GM19467 (cell line): Measurements from ENCODE around the gene FHAD1.
"Not testable (repeated sequence)": the region's sequence is repeated elsewhere in the genome, so short reads cannot be mapped to it uniquely, and the experiment has no call there.

Experiments
- ATAC-seq: cut with Tn5 transposase; IDR thresholded peaks from one replicate; pipeline ENCODE4 v1.9.1; 2021; ENCODE audit warnings: mild to moderate bottlenecking, moderate library complexity; ENCODE audit not compliant: unreplicated experiment

Gene FHAD1

DNA sequence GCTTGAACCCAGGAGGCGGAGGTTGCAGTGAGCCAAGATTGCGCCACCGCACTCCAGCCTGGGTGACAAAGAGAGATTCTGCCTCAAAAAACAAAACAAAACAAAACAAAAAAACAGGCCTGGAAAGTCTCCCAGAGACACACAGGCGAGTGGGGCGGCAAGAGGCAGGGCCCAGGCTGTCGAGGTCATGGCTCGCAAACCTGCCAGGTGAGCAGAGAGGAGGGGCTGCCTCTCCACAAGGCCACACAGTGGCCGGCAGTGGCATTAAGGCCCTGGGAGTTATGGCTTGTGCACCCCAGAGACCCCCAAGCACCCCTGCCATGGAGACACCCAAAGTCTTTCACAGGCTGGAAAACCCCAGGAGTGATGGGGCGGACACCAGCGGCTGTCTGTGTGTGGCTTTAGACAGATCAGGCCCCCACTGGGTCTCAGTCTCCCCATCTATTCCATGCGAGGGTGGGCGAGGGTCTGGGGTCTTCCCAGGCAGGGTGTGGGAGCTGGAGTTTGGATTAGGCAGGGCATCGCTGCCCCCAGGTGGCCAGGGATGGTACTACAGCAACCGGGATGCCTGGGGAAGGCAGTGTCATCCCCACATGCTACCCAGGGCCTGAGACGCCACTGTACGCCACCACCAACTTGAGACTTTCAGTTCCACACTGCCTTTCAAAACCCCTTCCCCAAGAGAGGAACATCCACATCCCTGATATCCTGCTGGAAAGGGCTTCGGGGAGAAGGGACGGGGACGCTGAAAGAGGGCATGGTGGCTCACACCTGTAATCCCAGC lies 184.0 kb downstream of the FHAD1 start:
- no peak for ATAC-seq

DNA sequence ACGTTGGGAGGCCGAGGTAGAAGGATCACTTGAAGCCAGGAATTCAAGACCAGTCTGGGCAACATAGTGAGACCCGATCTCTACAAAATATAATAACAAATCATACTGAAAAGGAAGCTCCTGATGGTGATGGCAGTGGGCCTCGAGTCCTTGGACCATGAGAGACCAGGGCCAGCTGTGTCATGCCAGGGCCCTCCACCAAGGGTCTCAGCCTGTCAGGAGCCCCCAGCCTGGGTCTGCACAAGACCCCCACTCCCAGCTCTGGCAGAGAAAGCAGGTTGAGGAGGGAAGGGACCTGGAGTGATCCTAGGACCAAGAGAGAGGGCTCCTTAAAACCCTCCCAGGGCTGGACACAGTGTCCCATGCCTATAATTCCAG lies 184.5 kb downstream of the FHAD1 start:
- ATAC-seq, result no peak

DNA sequence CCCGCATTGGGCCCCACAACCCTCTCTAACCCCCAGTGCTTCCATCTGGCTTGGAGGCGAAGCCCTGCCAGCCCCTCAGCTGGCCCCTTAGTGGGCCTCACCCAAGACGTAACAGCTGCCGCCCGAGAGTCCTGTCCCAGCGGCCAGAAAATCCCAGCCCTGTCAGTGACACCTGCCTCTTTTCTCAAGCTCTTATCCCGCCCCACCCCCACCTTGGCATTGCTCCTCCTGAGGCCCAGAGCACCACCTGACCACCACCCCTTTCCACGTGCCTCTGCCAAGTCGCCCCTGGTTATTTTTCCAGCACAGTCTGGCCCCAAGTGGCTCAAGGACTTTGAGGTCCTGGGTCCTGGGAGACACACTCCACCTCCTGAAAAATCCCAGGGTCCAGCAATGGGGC lies 185.3 kb downstream of the FHAD1 start:
- no peak for ATAC-seq

DNA sequence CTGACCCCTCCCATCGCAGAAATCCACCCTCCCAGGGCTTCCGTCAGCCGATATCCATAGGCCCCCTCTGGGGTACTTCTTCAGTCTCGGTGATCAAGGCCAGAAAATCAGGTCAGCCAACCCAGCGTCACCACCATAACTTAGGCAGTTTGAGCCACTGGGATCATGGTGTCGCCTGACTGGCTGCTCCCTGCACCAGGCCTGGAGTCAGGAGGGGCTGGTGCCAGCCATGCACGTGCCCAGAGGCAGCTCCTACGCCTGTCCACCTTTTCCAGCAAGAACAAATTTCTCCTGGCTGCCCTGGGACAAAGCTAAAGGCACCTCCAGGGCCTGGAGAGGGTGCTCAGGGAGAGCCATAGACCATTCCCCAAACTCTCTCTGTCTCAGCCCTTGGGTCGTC lies 186.4 kb downstream of the FHAD1 start:
- ATAC-seq, result no peak

DNA sequence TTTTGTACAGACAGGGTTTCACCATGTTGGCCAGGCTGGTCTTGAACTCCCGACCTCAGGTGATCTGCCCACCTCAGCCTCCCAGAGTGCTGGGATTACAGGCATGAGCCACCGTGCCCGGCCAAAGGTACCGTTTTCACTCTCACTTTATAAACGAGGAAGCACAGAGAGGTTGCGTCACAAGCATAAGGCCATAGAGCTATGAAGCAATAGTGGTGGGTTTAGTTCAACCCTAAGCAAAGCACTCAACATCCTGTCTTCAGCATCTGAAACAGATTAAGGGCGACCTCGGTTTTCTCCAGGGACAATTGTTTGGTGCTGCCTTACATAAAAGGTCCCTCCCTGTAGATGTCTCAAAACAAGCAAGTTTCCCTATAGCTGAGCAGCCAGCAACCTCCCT lies 187.7 kb downstream of the FHAD1 start:
- ATAC-seq, result not testable (repeated sequence)

DNA sequence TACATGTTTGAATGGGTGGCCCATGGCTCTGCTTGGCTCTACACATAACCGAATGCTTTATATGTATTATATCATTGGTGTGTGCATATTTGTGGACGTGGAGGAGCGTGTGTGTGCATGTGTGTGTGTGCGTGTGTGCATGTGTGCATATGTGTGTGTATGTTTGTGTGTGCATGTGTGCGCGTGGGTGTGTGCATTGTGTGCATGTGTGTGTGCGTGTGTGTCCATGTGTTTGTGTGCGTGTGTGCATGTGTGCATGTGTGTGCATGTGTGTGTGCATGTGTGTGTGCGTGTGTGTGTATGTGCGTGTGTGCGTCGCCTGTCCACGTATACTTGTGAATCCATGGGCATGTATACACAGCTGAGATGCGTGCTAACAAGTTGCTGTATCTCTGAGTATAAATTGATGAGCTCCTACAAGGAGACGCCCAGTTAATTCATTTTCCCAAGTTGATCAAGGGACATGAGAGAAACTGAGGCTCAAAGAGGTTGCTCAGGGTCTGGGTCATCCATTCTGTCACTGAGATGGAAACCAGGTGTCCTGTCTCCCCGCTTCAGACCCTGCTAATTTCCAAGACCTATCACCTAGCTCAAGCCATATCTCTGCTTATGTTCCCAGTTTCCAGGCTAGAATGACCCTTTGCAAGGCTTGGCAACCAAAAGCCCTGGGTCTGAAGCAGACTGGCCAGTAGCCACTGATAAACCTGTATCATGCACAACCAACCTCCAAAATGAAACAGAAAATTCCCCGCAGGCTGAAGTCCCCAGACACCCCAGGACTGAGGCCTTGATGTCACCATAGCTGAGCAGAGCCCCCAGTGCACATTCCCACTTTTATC lies 188.4 kb downstream of the FHAD1 start:
- ATAC-seq, result no peak

DNA sequence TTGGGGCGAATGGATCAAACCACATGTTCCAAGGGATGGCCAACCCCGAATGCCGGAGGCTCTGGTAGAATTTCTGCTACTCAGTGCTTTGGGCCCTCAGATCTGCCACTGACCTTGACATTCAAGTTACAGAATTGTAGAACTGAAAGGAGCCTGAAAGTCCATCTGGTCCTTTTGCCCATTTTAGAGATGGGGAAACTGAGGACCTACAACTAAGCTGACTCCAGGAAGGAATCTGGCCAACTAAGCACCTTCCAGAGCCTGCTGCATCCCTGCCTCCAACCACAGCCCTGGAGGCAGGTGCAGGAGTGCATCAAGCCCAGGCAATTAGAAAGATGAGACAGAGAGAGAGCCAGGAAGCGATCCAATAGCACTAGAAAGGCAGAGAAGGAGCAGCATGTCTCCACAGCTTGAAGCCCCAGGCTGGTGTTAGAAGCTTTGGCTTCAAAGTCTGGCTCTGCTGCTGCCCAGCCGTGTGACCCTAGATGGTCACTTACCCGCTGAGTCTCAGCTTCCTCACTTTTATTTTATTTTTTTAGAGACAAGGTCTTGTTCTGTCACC lies 189.9 kb downstream of the FHAD1 start:
- ATAC-seq, result no peak

DNA sequence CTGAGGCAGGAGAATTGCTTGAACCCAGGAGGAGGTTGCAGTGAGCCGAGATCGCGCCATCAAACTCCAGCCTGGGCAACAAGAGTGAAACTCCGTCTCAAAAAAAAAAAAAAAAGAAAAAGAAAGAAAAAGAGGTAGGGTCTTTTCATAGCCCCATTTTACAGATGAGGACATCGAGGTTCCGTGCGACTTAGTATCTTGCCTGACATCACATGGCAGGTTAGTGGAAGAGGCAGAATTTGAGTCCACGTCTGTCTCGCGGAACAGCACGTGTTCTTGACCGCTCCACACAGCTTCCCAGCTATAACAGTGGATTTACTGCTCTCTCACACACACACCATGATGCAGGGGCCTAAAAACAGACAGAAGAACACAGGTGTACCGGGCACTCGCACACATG lies 192.3 kb downstream of the FHAD1 start:
- no peak for ATAC-seq

DNA sequence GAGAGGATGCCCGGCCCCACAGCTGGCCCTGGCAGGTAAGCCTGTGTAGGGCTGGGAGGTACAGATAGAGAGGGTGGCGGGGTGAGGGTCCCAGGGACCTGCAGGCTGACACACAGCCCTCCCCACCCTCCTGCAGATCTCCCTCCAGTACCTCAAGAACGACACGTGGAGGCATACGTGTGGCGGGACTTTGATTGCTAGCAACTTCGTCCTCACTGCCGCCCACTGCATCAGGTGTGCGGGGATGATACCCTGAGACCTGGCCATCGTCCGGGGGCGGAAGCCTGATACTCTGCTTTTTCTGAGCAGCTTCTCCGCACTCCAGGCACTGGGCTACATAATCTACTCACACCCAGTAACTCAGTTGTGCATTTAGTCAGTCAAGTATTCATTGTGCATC lies 193.3 kb downstream of the FHAD1 start:
- ATAC-seq, result no peak

DNA sequence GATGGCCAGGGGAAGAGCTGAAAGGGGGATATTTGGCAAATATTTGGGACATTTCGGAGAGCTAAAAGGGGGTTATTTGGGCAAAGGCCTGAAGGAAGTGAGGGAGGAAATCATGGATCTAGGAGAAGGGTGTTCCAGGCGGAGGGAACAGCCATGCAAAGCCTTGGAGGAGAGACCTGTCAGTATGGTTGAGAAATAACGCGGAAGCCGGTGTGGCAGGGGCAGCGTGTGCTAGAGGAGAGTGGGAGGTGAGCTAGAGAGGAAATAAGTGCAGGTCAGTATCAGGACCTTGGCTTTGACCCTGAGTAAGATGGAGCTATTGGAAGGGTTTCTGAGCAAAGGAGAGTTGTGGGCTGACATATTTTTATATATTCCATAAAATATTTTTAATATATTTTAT lies 194.2 kb downstream of the FHAD1 start:
- ATAC-seq, result no peak

DNA sequence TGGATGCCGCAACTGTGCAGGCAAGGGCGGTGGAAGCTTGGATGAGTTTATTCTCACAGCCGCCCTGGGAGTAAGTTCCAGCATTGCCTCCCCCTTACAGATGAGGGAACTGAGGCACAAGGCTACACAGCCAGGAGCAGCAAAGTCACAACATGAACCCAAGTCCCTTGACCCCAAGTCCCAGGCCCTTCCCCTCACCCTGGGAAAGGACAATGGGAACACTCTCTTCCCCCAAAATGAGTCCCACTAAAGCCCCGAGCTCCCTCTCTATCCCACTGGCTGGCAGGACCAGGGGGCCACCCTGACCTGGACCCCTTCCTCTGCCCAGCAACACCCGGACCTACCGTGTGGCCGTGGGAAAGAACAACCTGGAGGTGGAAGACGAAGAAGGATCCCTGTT lies 195.1 kb downstream of the FHAD1 start:
- ATAC-seq, result no peak

DNA sequence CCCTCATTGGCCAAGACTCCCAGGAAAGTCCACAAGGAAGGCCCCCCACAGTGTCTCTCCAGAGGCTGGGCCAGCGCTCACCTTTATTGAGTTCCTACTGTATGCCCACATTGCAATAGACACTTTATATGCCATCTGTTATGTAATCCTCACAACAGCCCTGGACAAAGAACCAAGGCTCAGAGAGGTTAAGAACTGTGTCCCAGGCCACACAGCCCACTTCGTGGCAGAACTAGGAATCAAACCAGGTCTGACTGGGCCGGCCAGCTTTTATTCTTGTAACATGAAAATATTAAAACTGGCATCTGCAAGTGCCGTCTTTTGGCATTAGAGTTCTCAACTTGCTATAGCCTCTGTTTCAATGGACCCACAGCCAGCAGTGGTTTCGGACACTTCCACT lies 195.7 kb downstream of the FHAD1 start:
- no peak for ATAC-seq

DNA sequence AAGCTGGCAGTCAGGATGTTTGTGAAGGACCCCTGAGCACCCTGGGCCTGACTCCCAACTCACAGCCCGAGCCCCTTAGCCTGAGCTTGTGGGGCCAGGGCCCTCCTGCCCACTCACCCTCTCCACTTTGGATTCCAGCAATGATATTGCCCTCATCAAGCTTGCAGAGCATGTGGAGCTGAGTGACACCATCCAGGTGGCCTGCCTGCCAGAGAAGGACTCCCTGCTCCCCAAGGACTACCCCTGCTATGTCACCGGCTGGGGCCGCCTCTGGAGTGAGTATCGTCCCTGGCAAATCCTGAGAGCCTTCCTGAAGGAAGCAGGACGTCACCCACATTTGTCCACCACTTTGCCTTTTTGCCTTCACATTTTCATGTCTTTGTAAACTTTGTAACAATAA lies 196.3 kb downstream of the FHAD1 start:
- no peak for ATAC-seq

DNA sequence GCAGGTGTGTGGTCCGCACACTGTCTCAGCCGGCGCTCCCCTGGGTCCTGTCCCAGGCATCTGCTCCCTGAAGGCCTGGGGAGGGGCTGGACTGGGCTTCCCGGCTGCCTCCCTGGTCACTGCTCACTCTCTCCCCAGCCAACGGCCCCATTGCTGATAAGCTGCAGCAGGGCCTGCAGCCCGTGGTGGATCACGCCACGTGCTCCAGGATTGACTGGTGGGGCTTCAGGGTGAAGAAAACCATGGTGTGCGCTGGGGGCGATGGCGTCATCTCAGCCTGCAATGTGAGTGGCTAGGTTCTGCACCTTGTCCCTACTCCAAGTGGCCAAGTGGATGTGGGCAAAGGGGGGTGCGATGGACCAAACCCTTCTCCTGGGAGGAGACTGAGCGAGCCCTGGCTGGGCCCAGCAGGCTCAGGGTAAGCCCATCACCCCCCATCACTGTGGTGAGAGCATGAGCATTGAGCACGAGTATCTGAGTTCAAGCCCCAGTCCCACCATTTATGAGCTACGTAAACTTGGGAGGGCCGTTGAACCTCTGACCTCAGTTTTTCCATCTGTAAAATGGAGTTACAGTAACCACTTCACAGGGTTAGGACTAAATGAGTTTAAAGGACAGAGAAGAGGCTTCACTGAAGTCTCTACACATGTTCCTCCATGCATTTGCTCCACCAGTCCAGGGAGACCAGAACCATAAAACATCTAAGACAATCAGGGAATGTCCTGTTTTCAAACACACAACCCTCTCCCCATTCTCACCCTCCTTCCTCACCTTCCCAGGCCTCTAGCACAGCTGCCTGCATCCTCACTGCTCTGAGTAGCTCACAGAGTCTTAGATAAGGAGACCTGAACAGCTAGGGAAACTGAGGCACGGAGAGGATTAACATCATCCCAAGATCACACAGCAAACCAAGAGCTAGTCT lies 197.7 kb downstream of the FHAD1 start:
- ATAC-seq, result no peak

DNA sequence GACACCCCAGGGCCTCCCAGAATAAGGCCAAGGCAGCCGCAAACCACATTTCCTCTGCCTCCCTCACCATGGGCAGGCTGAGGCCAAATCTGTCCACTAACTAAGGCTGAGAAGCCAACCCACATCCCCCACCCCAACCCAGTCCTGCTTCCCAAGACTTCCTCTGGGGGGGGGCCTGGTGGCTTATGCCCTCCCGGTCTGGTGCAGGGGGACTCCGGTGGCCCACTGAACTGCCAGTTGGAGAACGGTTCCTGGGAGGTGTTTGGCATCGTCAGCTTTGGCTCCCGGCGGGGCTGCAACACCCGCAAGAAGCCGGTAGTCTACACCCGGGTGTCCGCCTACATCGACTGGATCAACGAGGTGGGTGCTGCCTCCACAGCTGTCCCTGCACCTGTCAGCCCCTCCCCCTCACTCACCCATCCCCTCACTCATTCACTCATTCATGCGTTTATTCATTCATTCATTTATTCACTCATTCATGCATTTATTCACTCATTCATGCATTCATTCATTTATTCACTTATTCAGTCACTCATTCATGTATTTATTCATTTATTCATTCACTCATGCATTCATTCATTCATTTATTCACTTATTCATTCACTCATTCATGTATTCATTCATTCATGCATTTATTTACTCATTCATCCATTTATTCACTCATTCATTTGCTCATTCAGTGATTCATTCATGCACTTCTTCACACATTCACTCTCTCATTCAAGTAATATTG lies 198.5 kb downstream of the FHAD1 start:
- ATAC-seq, result no peak

DNA sequence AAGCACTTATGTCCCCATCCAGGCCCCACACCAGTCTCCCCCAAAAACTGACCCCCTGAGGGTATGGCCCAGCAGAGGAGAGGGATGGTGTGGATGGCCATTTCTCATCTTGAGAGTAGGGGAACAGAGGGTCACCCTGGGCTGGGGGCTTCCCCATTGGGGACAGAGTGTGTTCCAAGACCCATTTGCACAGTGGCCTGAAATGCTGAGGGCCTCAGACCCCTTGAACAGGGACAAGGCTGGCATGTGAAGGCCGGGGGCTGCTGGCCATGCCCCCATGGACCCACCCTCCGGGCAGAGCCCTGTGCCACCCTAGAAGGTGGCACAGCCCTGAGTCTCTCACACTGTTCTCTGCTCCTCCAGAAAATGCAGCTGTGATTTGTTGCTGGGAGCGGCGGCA lies 199.2 kb downstream of the FHAD1 start:
- ATAC-seq, result no peak
